ENCODE data around the gene FARP1.
"Not testable (repeated sequence)": the region's sequence is repeated elsewhere in the genome, so short reads cannot be mapped to it uniquely, and the experiment has no call there.

FARP1 gene

DNA sequence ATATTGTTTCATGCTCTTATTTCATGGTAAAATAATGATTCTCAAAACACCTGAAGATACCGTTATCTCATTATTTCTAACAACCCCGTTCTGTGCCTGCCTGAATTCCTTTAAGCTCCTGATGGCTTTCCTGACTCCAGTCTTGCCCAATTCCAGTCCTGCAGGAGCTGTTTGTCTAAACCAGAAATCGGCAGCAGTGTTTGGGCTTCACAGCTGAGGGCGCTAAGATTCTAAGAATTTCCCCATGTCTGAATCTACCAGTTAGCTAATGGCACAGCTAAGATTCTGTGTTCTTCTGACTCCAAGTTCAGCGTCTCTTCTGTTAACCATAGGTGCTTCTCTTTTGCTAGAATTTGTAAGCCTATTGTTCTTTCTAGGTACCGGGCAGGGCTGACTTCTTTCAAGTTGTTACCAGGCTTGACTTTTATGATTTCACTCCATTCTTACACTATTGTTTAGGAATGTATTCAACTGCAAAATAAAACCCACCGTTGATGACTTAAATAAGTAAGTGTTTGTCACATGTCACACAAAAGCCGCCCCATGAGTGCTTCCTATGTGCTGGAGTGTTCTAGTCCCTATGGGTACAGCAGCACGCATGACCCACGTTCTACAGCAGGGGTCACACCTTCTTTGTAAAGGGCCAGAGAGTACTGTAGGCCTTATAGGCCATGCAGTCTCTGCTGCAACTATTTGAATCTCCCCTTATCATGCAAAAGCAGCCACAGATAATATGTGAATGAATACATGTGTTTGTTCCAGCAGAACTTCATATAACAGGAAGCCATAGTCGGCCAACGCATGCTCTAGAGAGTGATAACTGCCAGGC lies 202.4 kb downstream of the FARP1 start:
- no peak for ATAC-seq

DNA sequence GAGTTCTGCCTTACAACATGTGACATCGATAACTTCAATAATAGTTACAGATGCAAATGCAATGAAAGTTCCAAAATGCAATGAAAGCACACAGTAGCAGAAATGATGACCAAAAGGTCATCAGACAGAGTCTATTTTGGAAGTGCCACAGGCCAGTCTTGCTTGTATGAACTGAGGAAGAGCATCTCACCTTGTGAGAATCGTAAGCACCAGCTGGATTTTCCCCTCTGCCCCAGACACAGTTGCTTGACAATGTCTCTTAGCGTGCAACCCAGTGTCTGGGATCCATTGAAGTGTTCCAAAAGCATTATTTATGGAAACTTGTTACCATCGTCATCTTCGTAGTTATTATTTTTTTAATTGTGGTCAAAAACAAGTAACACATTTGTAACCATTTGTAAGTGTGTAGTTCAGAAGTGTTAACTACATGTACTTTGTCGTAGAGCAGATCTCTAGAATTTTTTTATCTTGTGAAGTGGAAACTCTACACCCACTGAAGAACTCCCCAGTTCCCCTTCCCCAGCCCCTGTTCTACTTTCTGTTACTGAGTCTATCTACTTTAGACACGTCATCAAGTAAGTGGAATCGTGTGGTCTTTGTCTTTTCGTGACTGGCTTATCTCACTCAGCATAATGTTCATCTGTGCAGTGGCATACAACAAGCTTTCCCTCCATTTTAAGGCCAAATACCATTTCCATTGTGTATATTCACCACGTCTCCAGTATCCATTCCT lies 204.2 kb downstream of the FARP1 start:
- no peak for ATAC-seq

DNA sequence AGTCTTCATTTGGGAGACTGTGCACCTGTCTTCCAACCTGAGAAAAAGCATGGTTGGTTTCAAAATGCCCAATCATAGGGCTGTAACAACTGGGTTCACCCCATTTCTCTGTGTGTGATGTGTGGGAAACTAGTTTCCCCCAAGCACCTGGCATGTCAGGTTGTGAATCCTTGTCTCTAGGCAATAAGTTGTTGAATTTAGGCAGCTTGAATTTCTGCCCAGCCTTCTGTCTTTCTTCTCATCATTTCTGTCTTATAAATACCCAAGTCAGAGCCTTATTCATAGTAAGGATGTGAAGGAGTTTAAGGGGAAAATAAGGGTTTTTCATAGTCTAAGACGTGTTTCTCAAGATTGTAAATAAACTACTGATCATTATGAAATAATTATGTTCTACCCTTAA lies 204.9 kb downstream of the FARP1 start:
- no peak for ATAC-seq

DNA sequence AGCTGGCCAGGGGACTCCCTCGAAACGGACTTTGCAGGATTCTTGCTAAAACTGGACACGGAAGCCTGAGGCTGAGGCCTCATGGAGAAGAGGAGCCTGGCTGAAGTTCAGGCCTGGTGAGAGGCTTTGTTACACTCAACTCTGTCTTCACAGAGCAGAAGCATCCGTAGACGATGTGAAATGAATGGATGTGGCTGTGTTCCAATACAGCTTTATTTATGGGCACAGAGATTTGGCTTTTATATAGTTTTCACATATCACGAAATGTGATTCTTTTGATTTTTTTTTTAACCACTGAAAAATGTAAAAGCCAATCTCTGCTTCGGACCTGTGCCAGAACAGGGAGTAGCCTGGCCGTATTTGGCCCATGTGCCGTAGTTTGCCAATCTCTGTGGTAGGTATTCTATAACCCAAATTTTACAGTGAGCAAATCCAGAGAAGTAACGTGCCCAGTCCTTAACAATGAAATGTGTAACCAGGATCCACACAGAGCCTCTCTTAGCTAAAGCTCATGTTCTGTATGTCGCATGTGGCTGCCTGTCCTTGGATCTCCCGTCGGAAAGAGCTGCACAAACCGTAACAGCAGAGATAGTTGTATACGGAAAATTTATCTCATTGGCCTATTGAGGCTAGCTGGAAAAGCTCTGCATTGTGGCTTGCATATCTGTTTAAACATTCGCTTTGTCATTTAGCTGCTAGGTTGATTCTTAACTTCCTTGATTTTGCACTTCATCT lies 205.7 kb downstream of the FARP1 start:
- ATAC-seq = no peak

DNA sequence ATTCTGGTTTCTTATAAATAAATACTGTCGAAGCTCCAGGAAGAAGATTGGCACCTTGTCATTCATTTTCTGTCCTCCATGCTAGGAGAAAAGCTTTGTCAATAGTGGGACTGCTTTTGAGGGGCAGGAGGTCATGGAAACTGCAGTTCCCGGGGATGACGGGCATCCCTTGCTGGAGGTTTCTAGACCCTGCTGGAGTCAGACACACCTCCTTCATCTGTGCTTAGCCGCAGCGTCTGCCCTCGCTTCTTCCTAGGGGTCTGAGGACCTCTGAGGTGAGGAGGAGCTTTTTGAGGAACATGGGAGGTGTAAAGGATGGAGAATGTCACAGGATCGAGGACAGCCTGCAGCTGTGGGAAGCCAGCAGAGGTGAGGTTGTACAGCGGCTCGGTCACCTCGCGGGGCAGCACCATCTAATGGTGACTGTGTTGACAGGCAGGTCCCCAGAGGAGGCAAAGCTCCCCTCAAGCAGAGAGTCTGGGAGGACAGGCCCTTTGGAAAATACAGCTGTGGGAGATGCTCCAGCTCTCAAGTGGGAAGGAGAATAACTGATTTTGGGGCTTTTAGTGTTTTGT lies 206.9 kb downstream of the FARP1 start:
- ATAC-seq = no peak

DNA sequence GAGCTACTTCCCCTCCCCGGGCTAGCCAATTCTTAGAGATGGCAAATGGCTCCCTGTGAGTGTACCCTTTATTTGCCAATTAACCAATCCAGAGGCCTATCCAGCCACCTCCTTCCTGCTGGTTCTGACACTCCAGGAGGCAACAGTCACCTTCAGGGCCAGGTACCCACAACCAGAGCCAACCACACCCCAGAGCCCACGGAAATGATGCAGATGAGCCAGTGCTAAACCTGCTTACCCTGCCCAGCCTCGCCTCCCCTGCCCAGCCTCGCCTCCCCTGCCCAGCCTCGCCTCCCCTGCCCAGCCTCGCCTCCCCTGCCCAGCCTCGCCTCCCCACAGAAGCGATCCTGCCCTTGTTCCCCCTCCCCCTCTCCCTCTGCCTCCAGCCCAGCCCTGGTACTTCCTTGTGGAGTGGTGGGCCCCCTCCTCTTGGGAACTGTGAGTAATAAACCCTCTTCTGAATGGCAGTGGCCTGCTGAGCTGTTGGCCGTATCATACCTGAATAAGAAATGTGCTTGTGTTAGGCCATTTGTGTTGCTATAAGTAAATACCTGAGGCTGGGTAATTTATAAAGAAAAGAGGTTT lies 207.9 kb downstream of the FARP1 start:
- ATAC-seq = no peak

DNA sequence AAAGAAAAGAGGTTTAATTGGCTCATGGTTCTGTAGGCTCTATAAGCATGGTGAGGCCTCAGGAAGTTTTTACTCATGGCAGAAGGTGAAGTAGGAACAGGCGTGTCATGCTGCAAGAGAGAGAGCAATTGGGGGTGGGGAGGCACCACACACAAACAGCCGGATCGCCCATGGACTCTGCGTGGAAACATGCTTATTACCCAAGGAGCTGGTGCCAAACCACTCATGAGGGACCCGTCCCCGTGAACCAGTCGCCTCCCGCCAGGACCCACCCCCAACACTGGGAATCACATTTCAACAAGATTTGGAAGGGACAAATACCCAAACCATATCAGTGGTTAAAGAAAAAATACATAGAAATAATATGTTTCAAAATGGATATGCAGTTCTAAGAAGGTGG lies 208.7 kb downstream of the FARP1 start:
- no peak for ATAC-seq

DNA sequence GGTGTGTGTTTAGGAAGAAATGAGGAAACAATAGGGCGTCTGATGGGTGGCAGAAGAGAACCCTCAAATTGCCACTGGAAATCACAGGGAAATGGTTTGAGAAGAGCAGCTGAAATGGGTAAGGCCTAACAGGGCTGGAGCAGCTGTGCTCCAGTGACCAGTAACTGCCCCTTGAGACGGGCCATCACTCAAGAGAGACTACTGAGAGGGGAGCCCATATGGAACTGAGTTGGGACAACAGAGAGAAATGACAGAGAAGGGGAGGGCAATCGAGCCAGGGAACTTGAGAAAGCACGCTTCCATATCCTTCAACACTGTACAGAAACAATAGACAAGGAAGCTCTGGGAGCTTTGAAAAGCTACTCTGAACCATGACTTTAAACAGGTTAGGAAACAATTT lies 209.3 kb downstream of the FARP1 start:
- ATAC-seq = no peak

DNA sequence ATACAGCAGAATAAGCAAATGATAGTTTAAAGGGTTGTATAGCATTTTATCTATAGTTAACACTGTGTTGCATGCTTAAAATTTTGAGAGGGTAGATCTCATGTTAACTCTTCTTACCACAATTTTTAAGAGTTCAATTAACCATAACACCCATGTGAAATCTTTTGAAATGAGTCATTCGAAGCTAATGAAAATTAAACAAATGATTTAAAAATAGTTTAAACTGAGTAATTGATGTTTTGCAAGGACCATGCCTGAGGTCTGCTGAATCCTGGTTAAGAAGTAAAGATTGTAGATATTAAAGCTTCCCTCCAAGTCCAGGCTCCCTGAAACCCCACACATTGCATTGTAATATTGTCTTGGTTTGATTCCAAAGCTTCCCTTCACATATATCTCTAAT lies 210.9 kb downstream of the FARP1 start:
- ATAC-seq = no peak

DNA sequence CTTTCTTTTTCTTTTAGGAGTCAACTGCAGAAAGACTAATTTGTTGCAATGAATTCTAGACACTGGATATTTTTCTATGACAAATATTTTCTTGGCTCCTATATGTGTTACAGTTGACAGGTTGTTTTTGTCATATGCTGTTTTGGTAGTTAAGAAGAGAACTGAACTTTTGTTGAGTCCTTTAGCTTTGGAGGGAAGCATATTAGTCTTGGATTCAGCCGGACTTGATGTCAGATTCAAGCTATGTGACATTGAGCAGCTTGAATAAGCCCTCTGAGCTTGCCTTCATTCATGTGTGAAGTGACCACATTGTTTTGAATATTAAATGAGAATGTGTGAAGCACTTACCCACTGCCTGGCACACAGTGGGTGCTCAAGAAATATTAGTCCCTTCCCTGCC lies 216.0 kb downstream of the FARP1 start:
- ATAC-seq = no peak

DNA sequence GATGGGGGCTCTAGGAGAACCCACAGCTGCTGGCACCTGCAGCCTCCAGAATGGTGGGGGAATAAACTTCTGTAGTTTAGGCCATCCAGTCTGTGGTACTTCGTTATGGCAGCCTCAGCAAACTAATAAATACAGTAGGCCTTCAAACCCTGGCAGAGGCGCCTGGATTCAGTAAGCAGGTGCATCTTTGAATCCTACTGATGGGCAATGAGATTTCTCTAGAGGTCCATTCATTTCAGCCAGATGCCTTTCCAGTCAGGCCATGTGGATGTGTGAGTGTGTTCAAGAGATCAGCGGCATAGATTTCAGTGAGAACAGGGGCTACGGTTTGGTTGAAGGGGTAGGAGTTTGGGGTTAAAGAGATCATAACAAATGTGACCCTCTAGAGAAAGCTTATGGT lies 217.7 kb downstream of the FARP1 start:
- no peak for ATAC-seq

DNA sequence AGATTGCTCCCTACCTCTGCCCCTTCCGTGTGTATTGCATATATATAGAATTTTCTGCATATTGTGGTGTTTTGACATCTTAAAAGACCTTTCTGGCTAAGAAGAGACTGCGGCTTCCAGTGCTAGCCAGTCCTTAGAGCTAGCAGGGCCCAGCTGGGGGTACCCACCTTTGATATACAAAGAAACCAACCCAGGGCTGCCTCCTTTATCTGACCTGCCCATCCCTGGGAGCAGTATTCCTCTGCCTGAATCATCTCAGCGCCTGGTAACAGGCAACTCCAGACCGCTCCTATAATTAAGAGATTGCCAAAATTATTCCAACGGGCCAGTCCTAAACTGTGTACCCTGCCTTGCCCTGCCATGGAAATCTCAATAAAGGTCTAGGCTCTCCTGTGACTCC lies 220.4 kb downstream of the FARP1 start:
- ATAC-seq = no peak

DNA sequence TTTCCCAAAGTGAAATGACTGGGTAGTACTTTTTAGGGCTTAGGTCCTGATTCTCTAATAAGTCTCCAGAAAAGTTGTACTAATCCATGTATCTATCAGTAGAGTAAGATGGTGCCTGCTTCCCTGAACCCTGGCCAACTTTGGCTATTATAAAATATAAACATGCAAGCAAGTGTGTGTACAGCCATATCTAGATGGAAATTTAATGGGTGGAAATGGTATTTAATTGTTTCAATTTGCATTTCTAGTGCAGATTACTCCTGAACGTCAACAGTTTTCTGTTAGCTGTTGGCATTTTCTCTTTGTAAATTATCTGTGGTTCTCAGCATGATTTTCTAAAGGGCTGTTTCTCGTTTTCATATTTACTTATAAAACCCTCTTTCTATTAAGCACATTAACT lies 221.3 kb downstream of the FARP1 start:
- no peak for ATAC-seq

DNA sequence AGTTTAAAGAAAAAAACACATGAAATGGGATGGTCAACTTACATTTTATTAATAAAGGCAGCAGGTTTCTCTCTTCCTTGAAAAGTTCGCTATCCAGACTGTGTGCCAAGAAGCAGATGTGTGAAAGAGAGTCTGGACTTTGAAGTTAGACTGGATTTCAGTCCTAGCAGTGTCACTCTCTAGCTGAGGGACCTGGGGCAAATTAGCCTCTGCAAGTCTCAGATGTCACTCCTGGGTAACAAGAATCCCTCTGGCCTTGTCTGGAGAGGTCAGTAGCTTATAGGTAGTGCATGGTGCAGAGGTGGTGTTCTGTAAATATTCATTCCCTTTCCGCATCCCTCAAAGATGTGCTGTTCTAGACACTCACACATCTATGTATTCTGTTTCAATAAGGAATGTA lies 221.8 kb downstream of the FARP1 start:
- no peak for ATAC-seq

DNA sequence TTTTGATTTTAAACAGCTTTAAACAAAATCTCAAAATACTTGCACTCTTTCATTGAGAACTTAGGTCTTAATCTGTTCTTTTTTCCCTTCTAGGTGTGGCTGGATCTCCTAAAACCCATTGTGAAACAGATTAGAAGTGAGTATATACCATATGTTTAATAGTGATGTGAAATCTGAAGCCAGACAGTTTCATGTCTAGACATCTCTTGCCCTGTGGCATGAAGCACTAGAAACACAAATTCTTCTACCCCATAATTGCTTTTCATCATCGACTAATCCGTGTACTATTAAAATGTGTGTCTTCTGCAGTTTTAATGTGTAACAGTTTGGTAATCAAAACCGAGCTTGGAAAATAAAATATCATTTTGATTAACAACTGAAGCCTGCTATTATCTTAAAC lies 222.4 kb downstream of the FARP1 start:
- ATAC-seq = no peak

DNA sequence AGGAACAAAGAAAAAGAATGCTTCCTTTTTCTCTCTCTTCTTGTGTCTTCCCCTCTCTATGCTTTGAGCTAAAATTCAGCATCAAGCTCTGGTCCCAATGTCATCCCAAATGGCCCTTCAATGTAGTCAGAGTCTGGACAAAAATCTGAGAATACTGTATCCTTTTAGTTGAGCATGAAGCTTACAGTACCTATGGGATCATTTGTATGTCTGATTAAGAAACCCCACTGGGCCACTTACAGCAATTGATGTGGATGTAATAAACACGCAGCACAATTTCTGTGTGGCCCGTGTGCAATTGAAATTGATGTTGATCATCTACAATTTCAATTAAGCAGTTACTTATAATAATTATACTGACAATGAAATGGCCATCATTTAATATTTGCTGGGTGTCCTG lies 223.1 kb downstream of the FARP1 start:
- no peak for ATAC-seq

DNA sequence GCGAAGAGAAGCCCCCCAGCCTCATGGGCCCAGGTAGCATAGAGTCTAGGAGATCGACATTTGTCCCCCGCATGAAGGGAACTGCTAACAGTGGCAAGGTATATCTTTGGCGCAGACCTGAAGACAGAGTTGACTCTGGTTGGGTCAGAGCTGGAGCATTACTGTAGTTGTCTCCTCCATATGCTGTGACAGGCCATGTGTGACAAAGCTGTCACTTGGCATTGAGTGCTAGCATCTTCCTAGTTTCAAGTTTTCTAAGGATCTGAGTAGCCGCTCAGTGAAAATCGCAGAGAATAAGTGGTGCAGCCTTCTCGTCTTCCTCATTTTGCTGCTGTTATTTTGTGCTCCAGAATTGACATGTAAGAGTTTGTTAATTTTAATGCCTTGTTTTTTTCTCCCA lies 223.5 kb downstream of the FARP1 start:
- ATAC-seq = no peak

DNA sequence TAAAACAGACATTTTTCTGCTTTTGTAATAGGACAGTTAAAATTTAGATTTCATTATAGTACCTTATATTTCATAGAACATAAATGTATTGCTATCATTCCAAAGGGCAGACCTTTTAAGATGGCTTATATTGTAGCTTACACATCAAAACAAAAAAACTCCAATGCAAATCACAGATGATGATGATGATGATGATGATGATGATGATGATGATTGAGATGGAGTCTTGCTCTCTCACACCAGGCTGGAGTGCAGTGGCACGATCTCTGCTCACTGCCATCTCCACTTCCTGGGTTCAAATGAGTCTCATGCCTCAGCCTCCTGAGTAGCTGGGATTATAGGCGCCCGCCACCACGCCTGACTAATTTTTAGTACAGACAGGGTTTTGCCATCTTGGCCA lies 224.1 kb downstream of the FARP1 start:
- ATAC-seq = no peak

DNA sequence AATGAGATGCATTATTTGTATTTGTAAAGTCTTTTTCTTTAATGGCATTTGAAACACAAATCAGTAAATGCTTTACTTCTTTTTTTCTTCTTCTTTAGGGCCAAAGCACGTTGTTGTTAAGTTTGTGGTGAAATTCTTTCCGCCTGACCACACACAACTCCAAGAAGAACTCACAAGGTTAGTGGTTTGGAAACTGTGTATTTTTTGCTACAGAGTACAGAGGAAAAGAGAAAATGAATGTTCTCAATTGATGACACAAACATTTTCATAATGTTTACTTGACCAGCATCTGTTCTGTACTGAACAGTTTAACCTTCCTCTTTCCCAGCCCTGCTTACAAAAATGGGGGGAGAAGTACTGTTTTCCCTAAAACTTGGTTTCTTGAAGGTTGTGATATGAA lies 225.1 kb downstream of the FARP1 start:
- no peak for ATAC-seq

DNA sequence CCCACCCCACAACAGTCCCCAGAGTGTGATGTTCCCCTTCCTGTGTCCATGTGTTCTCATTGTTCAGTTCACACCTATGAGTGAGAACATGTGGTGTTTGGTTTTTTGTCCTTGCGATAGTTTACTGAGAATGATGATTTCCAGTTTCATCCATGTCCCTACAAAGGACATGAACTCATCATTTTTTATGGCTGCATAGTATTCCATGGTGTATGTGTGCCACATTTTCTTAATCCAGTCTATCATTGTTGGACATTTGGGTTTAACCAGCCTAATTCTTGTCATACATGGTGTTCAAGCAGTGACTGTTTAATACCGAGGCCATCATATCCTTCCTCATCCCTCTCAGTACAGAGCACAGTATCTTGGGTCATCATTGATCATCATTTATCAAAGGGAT lies 226.6 kb downstream of the FARP1 start:
- ATAC-seq = not testable (repeated sequence)

DNA sequence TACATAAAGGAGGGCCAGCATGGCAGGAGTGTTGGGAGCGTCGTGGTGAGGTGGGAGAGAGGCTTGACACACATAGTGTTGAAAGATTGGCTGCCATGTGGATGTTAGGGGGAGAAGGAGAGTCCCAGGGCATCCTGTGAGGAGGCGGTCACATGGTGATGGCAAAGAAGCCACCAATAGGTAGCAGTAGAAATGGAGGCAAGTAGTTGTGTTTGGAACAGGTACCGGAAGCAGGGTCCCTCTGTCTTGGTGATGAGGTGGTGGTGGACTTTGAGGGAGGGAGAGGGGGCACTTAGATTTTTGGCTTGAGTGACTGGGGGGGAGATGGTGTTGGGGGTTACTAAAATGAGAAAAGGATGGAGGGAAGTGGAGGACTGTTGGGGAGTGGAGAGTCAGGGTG lies 227.4 kb downstream of the FARP1 start:
- ATAC-seq = no peak

DNA sequence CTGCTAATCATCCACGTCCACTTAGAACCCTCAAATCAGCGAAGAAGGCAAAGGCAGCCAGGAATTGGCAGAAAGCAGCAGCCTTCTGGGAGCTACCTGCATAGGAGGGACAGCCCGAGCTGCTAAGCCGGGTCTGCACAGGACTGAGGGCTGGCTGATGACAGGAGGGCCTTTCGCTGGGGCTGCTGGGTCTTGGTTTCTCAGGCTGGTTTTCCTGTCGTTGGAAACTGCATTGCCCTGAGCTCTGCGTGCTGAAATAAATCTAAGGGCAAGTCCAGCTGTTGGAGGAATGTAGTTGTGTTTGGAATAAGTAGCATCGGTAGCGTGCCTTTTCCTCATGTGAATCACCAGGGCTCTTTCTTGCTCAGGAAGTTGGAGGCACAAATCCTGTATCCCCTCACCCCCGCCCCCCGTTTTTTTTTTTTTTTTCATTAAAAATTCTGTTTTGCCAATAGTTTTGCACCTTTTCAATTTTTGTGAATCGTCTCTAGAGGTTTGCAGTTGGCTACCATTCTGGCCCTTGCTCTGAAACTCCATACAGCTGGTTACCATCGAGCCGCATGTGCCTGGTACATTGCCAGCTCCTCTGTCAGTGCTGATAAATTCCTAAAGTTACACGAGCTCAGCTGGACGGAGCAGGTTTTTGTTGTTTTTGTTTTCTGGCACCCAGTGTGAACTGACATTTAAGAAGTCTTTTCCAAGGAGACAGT lies 228.1 kb downstream of the FARP1 start:
- no peak for ATAC-seq
